DMS153 (cell line): ENCODE data around the gene NOS3.

Experiments used
- DNase-seq: peaks from one replicate; lab custom pipeline; 2025; lab: John Stamatoyannopoulos, UW

NOS3 gene

GRCh38 chr7:150990416-150991186, at the start of gene NOS3:
Gene NOS3, plus strand, starts transcription at chr7:150991017. Its CDS starts 2,787 bp downstream, at chr7:150993804.
- no peak for DNase-seq

GRCh38 chr7:150941351-150942000, 49.3 kb upstream of the NOS3 start:
- no peak for DNase-seq

GRCh38 chr7:150942001-150942590, 48.7 kb upstream of the NOS3 start:
- DNase-seq: peak; percentile 63

GRCh38 chr7:150942591-150943452, 48.0 kb upstream of the NOS3 start:
- no peak for DNase-seq

GRCh38 chr7:150943453-150943814, 47.4 kb upstream of the NOS3 start:
- DNase-seq: no peak

GRCh38 chr7:150944066-150945042, 46.5 kb upstream of the NOS3 start:
- no peak for DNase-seq

GRCh38 chr7:150945171-150945852, 45.5 kb upstream of the NOS3 start:
- DNase-seq: no peak

- DNase-seq: no peak
Observed at GRCh38 chr7:150945853-150946420, 44.9 kb upstream of the NOS3 start.

- no peak for DNase-seq
Observed at GRCh38 chr7:150946421-150947240, 44.2 kb upstream of the NOS3 start.

- DNase-seq: no peak
Observed at GRCh38 chr7:150947241-150947745, 43.5 kb upstream of the NOS3 start.

GRCh38 chr7:150947761-150948651, 42.8 kb upstream of the NOS3 start:
- no peak for DNase-seq

- no peak for DNase-seq
Observed at GRCh38 chr7:150948791-150949251, 42.0 kb upstream of the NOS3 start.

- DNase-seq: no peak
Observed at GRCh38 chr7:150949564-150949963, 41.3 kb upstream of the NOS3 start.

- no peak for DNase-seq
Observed at GRCh38 chr7:150949971-150950491, 40.8 kb upstream of the NOS3 start.

GRCh38 chr7:150950496-150951180, 40.2 kb upstream of the NOS3 start:
- no peak for DNase-seq

GRCh38 chr7:150951181-150951520, 39.7 kb upstream of the NOS3 start:
- no peak for DNase-seq

- DNase-seq: no peak
Observed at GRCh38 chr7:150951521-150951920, 39.3 kb upstream of the NOS3 start.
